Muscle of leg (tissue), 11 donors: ENCODE results near the gene RPL5. TPM values are rescaled to one million over a fixed set of nuclear protein-coding genes. Genes with fewer than 3 reads are reported as not detected.

ENCODE experiments used
- DNase-seq: peaks from one replicate; pipeline ENCODE4 v3.0.0; 2013
- H3K27ac ChIP-seq: one replicate; pipeline ENCODE4 v1.5.1; 2013; ENCODE audit warnings: mild to moderate bottlenecking, low read length, control low read depth
- H3K27me3 ChIP-seq: one replicate; pipeline ENCODE4 v1.6.1; 2013; ENCODE audit warnings: low read length; ENCODE audit not compliant: control insufficient read depth, insufficient read depth
- H3K36me3 ChIP-seq: one replicate; pipeline ENCODE4 v1.6.1; 2013; ENCODE audit warnings: low read length; ENCODE audit not compliant: control insufficient read depth, insufficient read depth
- H3K4me1 ChIP-seq: one replicate; pipeline ENCODE4 v1.6.1; 2013; ENCODE audit warnings: low read length; ENCODE audit not compliant: control insufficient read depth, insufficient read depth
- H3K4me3 ChIP-seq: one replicate; pipeline ENCODE4 v1.5.1; 2013; ENCODE audit warnings: low read length, control low read depth
- H3K9me3 ChIP-seq: replicated peaks from 2 replicates; pipeline ENCODE4 v1.6.1; 2013; ENCODE audit warnings: low read depth, low read length; ENCODE audit not compliant: control insufficient read depth
- WGBS: methylation state at CpG from one replicate; pipeline ENCODE4 v1.1.5; 2013; ENCODE audit warnings: missing lambda C conversion rate; ENCODE audit not compliant: insufficient coverage; 5-methylcytosine and 5-hydroxymethylcytosine counted together
- polyA plus RNA-seq, 8 donors: library from polyadenylated mRNA; unstranded; fragments of 120-200 nt; gene quantifications; one replicate each; pipeline versions ENCODE4 v1.2.1 to v1.2.3, GENCODE V29; 2013; ENCODE audit warnings: inconsistent platforms in 1 of 8, low replicate concordance in 1 of 8; ENCODE audit not compliant: insufficient read length in 8 of 8, insufficient read depth in 1 of 8
- total RNA-seq: library from RNA; stranded (reverse); fragments of 120-200 nt; gene quantifications from one replicate; pipeline ENCODE4 v1.2.4, GENCODE V29; 2013

Gene RPL5
- total and polyA plus RNA-seq, 9 donors: 2,573 to 3,441 (median 2,785) TPM

- Histone ChIP-seq H3K27ac (no peak overlapping the region), H3K4me3 (no peak overlapping the region), H3K4me1 (no peaks in the 10 kb centered on the region), H3K27me3 (no peaks in the 10 kb centered on the region), H3K9me3 (no peaks in the 10 kb centered on the region), H3K36me3 (no peaks in the 10 kb centered on the region)
- no CpG with 5 or more reads among the region's 1 CpG for WGBS
- DNase-seq: no peak
Measured at GRCh38 chr1:92884195-92884594, 52.4 kb downstream of the RPL5 start.

GRCh38 chr1:92886886-92887419 lies 55.1 kb downstream of the RPL5 start:
- H3K9me3 ChIP-seq: no peaks in the 10 kb centered on the region
- DNase-seq: no peak
- H3K36me3 ChIP-seq: no peaks in the 10 kb centered on the region
- no CpG with 5 or more reads among the region's 2 CpGs for WGBS
- no peak overlapping the region for H3K27ac ChIP-seq
- no peaks in the 10 kb centered on the region for H3K27me3 ChIP-seq
- H3K4me3 ChIP-seq: no peak overlapping the region
- no peaks in the 10 kb centered on the region for H3K4me1 ChIP-seq

- H3K9me3 ChIP-seq: no peaks in the 10 kb centered on the region
- DNase-seq: no peak
- WGBS: no CpG with 5 or more reads among the region's 2 CpGs
- no peaks in the 10 kb centered on the region for H3K27me3 ChIP-seq
- no peaks in the 10 kb centered on the region for H3K4me1 ChIP-seq
- H3K4me3 ChIP-seq: no peak overlapping the region
- H3K36me3 ChIP-seq: no peaks in the 10 kb centered on the region
- H3K27ac ChIP-seq: no peak overlapping the region
Measured at GRCh38 chr1:92887465-92887864, 55.6 kb downstream of the RPL5 start.

Other genes with a start within 250 kb of the RPL5 start
- gene EVI5, start 46.9 kb upstream of the RPL5 start, total RNA-seq: 31.7 TPM
- 10 to 100 TPM in 7 of 8 donors, 1 to 10 TPM in 1; 9.3 to 18.4 (median 13.2) TPM for gene EVI5, start 46.9 kb upstream of the RPL5 start, polyA plus RNA-seq
- 5.9 TPM for gene DIPK1A, start 129.4 kb downstream of the RPL5 start, total RNA-seq
- gene DIPK1A, start 129.4 kb downstream of the RPL5 start, polyA plus RNA-seq: 10 to 100 TPM in 3 of 8 donors, 1 to 10 TPM in 5; 8.2 to 11.0 (median 9.4) TPM
- 27.0 TPM for gene MTF2, start 247.2 kb downstream of the RPL5 start, total RNA-seq
- gene MTF2, start 247.2 kb downstream of the RPL5 start, polyA plus RNA-seq: 10 to 100 TPM; 19.1 to 24.9 (median 20.6) TPM